HG03064 (cell line): ENCODE measurements around the gene SPAAR.
"Not testable (repeated sequence)": the region's sequence is repeated elsewhere in the genome, so short reads cannot be mapped to it uniquely, and the experiment has no call there.

ENCODE experiments used
- ATAC-seq: cut with Tn5 transposase; IDR thresholded peaks from one replicate; pipeline ENCODE4 v1.9.1; 2021; ENCODE audit warnings: low read depth; ENCODE audit not compliant: unreplicated experiment

The SPAAR gene

GRCh38 chr9:35919212-35920008, 10.1 kb downstream of the SPAAR start:
- ATAC-seq, result no peak

- ATAC-seq, result no peak
Observed at GRCh38 chr9:35920051-35920620, 10.8 kb downstream of the SPAAR start.

- ATAC-seq, result no peak
Observed at GRCh38 chr9:35923598-35923926, 14.3 kb downstream of the SPAAR start.

- ATAC-seq, result no peak
Observed at GRCh38 chr9:35923927-35924763, 14.9 kb downstream of the SPAAR start.

- no peak for ATAC-seq
Observed at GRCh38 chr9:35928591-35929452, 19.5 kb downstream of the SPAAR start.

- ATAC-seq, result no peak
Observed at GRCh38 chr9:35929453-35929718, 20.1 kb downstream of the SPAAR start.

- ATAC-seq, result no peak
Observed at GRCh38 chr9:35930521-35930920, 21.2 kb downstream of the SPAAR start.

GRCh38 chr9:35930989-35931388, 21.7 kb downstream of the SPAAR start:
- no peak for ATAC-seq

- ATAC-seq, result no peak
Observed at GRCh38 chr9:35932735-35933134, 23.4 kb downstream of the SPAAR start.

GRCh38 chr9:35933550-35934067, 24.3 kb downstream of the SPAAR start:
- ATAC-seq, result no peak

- not testable (repeated sequence) for ATAC-seq
Observed at GRCh38 chr9:35934069-35934468, 24.8 kb downstream of the SPAAR start.

GRCh38 chr9:35935261-35935660, 26.0 kb downstream of the SPAAR start:
- ATAC-seq, result no peak

GRCh38 chr9:35935755-35936509, 26.6 kb downstream of the SPAAR start:
- no peak for ATAC-seq

GRCh38 chr9:35937227-35937626, 27.9 kb downstream of the SPAAR start:
- ATAC-seq, result no peak

GRCh38 chr9:35938474-35939356, 29.4 kb downstream of the SPAAR start:
- ATAC-seq, result no peak

GRCh38 chr9:35939679-35940250, 30.5 kb downstream of the SPAAR start:
- no peak for ATAC-seq

- no peak for ATAC-seq
Observed at GRCh38 chr9:35940458-35941407, 31.4 kb downstream of the SPAAR start.

- ATAC-seq, result no peak
Observed at GRCh38 chr9:35942286-35942685, 33.0 kb downstream of the SPAAR start.
